ENCODE results near the gene ADTRP.

GRCh38 chr6:11738234-11738633 lies 40.4 kb downstream of the ADTRP start:
- TF ChIP-seq JUND (IDR thresholded peaks at IDR 0.05), result no peak
- no peak for TF ChIP-seq EZH2 (IDR thresholded peaks at IDR 0.05)
- no peak for TF ChIP-seq CTCF (IDR thresholded peaks at IDR 0.05 in 2 of 3, conservative IDR thresholded peaks at IDR 0.05 in 1 of 3; ENCODE audit: borderline replicate concordance in 1 of 3, insufficient read depth in 1 of 3, low read depth in 2 of 3, low read length in 2 of 3)
- TF ChIP-seq EZH2phosphoT487 (IDR thresholded peaks at IDR 0.05; ENCODE audit: borderline replicate concordance), result no peak
- TF ChIP-seq POLR2A (IDR thresholded peaks at IDR 0.05; ENCODE audit: borderline replicate concordance, extremely low read depth, insufficient read depth, insufficient read length), result no peak
- no peak for TF ChIP-seq ZFX (IDR thresholded peaks at IDR 0.05)
- no peak for TF ChIP-seq POLR2AphosphoS5 (IDR thresholded peaks at IDR 0.05; ENCODE audit: low read depth, low read length)
- no peak for TF ChIP-seq REST (IDR thresholded peaks at IDR 0.05; ENCODE audit: low read depth)
- no peak for TF ChIP-seq MAX (IDR thresholded peaks at IDR 0.05)

Data from HCT116 (cell line).